T1000 (cell line): ENCODE data around the gene CLIC2.
"Not testable (repeated sequence)": the region's sequence is repeated elsewhere in the genome, so short reads cannot be mapped to it uniquely, and the experiment has no call there.

Experiments
- DNase-seq: peaks from one replicate; lab custom pipeline; 2025; ENCODE audit warnings: mixed read lengths; lab: John Stamatoyannopoulos, UW

Gene CLIC2

GRCh38 chrX:155334486-155335336, at the start of gene CLIC2:
Gene CLIC2, minus strand, starts transcription at chrX:155334614. Its CDS starts 187 bp downstream, at chrX:155334427.
- DNase-seq: no peak

GRCh38 chrX:155382529-155382967, 48.1 kb upstream of the CLIC2 start:
- not testable (repeated sequence) for DNase-seq

GRCh38 chrX:155381843-155382528, 47.6 kb upstream of the CLIC2 start, which contains the start of gene F8A2:
Gene F8A2, plus strand, starts transcription at chrX:155382095. Its CDS starts 20 bp downstream, at chrX:155382115.
- DNase-seq: not testable (repeated sequence)

GRCh38 chrX:155379802-155380201, 45.4 kb upstream of the CLIC2 start:
- DNase-seq: not testable (repeated sequence)

GRCh38 chrX:155373777-155374458, 39.5 kb upstream of the CLIC2 start:
- DNase-seq: not testable (repeated sequence)

GRCh38 chrX:155363712-155364111, 29.3 kb upstream of the CLIC2 start:
- DNase-seq: not testable (repeated sequence)

- not testable (repeated sequence) for DNase-seq
Observed at GRCh38 chrX:155349448-155349847, 15.0 kb upstream of the CLIC2 start.

GRCh38 chrX:155345689-155346088, 11.3 kb upstream of the CLIC2 start:
- DNase-seq: not testable (repeated sequence)

GRCh38 chrX:155335337-155335712, 911 bp upstream of the CLIC2 start:
- not testable (repeated sequence) for DNase-seq

GRCh38 chrX:155333544-155334100, 792 bp downstream of the CLIC2 start:
- DNase-seq: no peak

GRCh38 chrX:155330992-155331391, 3.4 kb downstream of the CLIC2 start:
- DNase-seq: no peak

GRCh38 chrX:155329293-155329692, 5.1 kb downstream of the CLIC2 start:
- no peak for DNase-seq

GRCh38 chrX:155326610-155327009, 7.8 kb downstream of the CLIC2 start:
- DNase-seq: no peak

- no peak for DNase-seq
Observed at GRCh38 chrX:155314260-155314659, 20.2 kb downstream of the CLIC2 start.

GRCh38 chrX:155313766-155314165, 20.6 kb downstream of the CLIC2 start:
- no peak for DNase-seq

GRCh38 chrX:155293771-155294170, 40.6 kb downstream of the CLIC2 start:
- no peak for DNase-seq

- DNase-seq: no peak
Observed at GRCh38 chrX:155279873-155280272, 54.5 kb downstream of the CLIC2 start.

GRCh38 chrX:155270969-155271368, 63.4 kb downstream of the CLIC2 start:
- no peak for DNase-seq

GRCh38 chrX:155267995-155268394, 66.4 kb downstream of the CLIC2 start:
- not testable (repeated sequence) for DNase-seq

- DNase-seq: no peak
Observed at GRCh38 chrX:155266439-155266838, 68.0 kb downstream of the CLIC2 start.

- peak; percentile 3 for DNase-seq
Observed at GRCh38 chrX:155263854-155264628, 70.4 kb downstream of the CLIC2 start, which contains the start of gene RAB39B. Gene RAB39B, minus strand, starts transcription at chrX:155264491. Its CDS starts 203 bp downstream, at chrX:155264288.
